CD4-positive, alpha-beta T cell treated with Interleukin-2 at 100 ng/mL for 4 hours (primary cell): Measurements from ENCODE around the gene COL5A2.

Experiments used
- DNase-seq: peaks from one replicate; pipeline ENCODE4 v3.0.0-alpha.2; 2020; ENCODE audit warnings: low spot score

Gene COL5A2

DNA sequence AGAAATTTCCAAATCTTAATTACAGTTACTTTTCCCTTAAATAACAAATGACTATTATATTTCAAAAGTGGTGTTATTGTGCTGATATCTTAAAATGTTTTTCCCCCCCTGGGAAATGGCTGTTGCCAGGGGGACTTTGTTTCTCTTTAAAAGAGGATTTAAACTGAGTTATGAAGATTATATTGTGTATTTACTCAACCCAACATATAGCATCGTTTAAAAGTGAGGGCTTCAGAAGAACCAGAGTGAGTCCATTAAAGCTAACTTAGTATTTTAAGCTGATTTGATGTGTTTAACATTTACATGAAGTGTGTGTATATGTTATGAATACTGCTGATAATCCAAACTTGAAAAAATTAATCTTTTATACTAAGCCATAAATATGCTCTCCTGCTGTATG, 81.6 kb downstream of the COL5A2 start:
- DNase-seq = no peak

GRCh38 chr2:189096769-189097447, 82.7 kb downstream of the COL5A2 start:
- no peak for DNase-seq

DNA sequence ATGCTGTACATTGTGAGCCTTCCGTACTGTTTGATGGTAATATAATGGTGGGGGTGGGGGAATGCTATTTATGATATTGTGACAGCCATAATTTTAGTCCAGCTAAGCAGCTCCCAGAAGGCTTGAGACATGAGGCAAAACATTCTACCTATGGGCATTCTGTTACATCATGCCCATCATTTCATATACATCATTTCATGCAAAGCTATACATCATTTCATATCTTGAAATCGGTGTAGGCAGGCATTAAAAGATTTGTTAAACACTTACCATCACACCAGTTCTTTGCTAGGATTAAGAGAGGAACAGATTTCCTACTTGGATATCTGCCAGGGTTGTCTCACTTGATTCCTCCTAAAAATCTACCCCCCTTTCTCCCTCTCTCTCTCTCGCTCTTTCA, 84.5 kb downstream of the COL5A2 start:
- DNase-seq = no peak

DNA sequence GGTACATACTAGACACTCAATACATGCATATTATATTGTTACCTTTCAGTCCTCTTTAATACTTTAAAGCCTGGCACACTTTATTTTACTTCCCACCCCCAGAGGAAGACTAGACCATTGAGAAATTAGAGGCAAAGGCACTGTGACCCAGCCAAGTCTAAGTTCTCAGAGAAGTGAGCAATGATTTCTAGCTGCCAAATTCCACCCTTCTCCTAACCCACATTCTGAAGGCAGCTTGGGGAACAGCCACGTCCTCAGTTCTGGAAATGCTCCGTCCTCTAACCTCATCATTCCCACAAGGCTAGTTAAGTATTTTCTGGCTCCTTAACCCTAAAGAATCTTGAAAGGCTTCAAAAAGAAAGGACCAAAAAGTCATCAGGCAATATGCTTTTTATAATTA, 86.6 kb downstream of the COL5A2 start:
- no peak for DNase-seq

DNA sequence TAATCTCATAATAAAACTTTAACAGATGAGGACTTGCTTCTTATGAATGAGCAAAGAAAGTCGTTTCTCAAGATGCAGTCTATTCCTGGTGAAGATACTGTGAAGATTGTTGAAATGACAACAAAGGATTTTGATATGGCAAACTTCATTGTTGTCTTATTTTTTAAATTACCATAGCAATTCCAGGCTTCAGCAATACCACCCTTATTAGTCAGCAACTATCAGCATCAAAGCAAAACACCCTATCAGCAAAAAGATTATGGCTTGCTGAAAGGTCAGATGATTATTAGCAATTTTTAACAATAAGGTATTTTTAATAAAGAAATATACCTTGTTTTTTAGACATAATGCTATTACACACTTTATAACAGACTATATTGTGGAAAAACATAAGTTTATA, 88.3 kb downstream of the COL5A2 start:
- no peak for DNase-seq

- no peak for DNase-seq
Measured at GRCh38 chr2:189088591-189089205, 90.9 kb downstream of the COL5A2 start.

DNA sequence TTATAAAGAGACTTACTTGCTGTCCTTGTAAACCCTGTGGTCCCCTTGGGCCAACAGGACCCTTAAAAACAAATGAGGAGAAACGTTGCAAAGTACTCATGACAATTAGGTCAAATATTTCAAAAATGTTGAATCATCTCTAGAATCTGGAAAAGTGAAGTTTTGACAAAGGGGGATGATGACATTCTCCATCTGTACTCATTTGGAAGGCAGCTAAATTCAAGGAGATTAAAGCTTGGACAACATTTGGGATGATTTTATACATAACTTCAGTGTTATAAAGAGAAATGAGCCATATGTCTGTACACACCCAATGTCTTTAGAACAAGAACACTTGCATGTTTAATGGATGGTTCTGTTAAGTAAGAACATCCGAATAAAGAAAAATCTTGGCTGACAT, 92.9 kb downstream of the COL5A2 start:
- DNase-seq = no peak

GRCh38 chr2:189086250-189086649, 93.3 kb downstream of the COL5A2 start:
- no peak for DNase-seq

DNA sequence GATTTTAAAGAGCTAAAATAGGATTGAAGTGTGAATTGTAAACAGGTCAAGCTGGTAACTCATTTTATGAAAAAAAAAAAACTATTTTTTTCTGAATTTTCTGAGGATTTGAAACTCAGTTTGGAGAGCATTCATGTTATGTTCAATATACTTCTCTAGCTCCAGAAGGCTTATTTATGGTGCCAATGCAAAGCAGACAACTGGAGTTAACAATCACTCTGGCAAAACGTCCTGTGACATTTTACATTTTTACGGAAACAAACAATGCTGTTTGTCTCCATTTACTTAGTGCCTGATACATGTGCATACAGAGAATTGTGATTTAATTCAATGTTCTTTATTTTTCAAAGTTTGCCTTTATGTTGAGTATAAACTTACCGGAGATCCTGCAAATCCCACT, 96.0 kb downstream of the COL5A2 start:
- DNase-seq = no peak

- DNase-seq = no peak
Measured at GRCh38 chr2:189083106-189083505, 96.5 kb downstream of the COL5A2 start.

GRCh38 chr2:189082376-189082975, 97.1 kb downstream of the COL5A2 start:
- DNase-seq = no peak

- DNase-seq = no peak
Measured at GRCh38 chr2:189076572-189076971, 103.0 kb downstream of the COL5A2 start.

DNA sequence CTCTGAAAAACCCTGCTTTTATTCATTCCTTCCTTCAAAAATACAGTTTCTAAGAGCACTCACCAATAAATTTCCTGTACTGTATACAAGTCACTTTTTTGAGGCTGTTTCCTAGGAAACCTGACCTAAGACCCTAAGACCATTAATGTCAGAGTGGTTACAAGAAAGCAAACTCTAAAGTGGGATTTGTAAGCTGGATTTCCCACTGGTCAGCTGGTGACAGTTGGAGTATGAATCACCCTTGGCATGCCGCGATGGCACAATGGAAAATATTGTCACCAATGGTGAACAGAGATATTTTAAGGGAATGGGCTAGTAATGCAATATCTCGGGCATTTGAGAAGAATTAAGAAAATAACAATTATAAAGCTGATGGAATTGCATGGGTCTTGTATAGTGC, 103.4 kb downstream of the COL5A2 start:
- no peak for DNase-seq

- no peak for DNase-seq
Measured at GRCh38 chr2:189074506-189074905, 105.1 kb downstream of the COL5A2 start.

DNA sequence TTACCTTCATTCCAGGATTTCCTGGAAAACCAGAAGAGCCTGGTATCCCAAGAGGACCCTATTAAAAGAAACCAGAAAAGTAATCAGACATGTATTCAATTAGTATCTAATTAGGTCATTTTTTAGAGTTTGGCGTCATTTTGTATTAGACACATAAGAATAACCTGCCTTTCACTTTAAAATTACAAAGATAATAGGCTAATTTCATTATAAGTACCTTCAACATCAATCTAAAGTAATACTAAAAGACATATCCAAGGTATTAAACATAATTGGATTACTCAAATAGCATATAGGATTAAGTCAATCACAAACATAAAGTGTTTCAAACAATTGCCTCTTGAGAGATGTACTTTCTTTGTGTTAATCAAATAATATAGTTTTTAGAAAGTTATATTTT, 107.5 kb downstream of the COL5A2 start:
- no peak for DNase-seq

- DNase-seq = no peak
Measured at GRCh38 chr2:189069855-189070619, 109.5 kb downstream of the COL5A2 start.

DNA sequence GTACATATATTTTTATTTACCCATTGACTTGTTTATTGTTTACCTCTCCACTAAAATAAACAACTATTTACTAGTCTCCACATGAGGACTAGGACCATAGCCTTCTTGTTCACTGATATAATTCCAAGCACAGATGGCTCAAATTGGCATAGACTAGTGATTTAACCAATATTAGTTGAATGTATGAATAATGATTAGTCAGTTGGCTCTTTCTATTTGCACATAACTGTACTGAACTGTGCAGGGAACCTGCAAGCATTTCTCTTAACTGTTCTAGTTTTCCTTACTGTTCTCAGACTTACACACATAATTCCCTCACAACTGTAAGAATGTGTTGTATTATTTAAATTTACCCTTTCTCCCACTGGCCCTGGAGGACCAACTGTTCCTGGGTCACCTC, 113.5 kb downstream of the COL5A2 start:
- no peak for DNase-seq

DNA sequence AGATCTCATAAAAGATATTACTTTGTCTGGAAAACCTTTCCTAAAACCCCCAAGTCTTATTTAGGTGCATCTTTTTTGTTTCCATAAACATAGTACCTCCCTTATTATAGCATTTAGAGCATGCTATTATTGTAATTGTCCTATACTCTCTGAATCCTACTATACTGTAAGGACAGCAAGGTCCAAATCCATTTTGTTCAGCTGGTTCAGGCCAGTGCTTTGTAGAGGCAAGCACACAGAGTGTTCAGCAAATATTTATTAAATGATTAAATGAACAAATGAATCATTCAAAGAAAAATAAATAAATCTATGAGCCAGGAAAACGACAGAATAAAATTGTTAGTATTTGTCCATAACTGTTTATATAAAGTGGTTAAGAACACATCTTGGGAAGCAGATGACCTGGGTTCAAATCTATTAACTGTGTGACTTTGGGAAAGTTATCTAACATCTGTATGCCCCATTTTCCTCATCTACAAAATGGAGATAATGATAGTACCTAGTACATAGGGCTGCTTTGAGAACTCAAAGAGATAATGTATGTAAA, 119.4 kb downstream of the COL5A2 start:
- no peak for DNase-seq

DNA sequence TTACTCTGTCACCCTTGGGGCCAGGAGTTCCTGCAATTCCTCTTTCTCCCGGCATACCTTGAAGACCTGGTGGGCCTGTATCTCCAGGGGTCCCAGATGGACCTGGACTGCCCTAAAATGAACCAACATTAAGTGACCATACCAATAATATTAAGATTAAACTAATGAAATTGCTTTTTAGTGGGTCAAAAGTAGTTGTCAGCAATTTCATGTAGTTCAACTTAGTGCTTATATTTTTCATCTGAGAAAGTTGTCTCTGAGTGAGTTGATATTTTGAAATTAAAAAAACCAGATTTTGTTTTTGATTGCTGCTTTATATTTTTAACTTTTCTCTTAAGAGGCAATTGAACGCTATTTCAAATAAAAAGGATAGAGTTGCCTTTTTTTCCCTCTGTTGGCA, 122.2 kb downstream of the COL5A2 start:
- DNase-seq = no peak

DNA sequence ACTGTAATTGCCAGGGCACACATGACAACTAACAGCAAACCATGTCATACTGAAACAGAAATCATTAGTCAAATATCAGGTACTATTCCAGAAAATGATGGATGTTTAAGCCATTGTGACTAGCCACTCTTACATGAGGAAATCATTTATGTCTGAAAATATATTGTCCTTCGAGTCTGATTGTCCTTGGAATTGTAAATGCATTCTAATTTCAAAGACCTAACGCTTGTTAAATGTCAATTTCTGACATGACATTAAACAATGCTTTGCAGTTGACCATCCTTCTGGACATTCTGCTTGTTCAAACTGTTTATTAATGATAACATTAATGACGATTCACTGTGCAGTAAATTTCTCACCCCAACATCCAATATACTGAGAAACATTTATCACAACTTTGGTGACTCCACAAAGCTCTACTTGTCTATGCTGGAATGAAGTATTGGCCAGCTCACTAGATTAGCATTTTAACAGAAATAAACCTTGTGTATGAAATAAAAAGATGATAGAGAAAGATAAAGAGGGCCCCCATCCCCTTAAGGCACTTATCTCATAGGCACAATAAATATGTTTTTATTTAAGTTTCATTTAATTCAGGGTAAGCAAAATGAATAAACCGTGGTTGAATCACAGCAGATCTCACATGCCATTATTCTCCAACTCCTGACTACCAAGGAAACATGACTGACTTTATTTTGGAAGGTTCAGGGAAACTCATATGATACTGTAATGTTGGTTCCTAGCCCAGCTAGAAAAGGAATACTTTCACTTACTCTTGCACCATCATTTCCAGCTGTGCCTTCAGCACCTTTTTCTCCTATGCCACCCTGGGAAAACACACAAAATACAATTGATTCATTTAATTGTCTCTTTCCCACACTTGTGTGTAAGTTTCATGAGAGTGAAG, 123.1 kb downstream of the COL5A2 start:
- no peak for DNase-seq

DNA sequence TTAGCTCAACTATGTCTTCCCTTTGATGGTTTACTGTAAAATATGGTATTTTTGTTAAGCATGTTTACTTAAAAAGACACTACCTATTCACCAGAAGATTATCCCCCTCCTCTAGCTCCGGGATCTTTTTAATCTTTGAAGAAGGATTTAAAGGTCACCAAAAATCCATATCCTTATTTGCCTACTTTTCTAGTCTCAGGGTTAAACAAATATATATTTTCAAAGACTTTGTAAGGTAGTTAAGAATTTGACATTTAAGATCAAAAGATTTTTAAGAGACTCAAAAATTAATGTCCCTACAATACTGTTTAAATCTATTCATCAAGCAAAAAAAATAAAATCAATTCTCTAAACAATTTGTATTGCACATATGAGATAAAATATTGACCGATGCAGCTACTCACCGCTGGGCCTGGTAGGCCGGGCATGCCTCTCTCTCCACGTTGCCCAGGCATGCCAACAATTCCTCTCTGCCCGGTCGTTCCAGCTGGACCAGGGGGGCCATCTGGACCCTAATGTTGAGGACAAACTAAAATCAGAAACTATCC, 129.3 kb downstream of the COL5A2 start:
- DNase-seq = no peak
